HG03060 (cell line): Measurements from ENCODE around the gene SLC25A41.
"Not testable (repeated sequence)": the region's sequence is repeated elsewhere in the genome, so short reads cannot be mapped to it uniquely, and the experiment has no call there.

Experiments
- ATAC-seq: cut with Tn5 transposase; IDR thresholded peaks from one replicate; pipeline ENCODE4 v1.9.1; 2021; ENCODE audit warnings: low read depth, moderate number of reproducible peaks; ENCODE audit not compliant: unreplicated experiment

The SLC25A41 gene

DNA sequence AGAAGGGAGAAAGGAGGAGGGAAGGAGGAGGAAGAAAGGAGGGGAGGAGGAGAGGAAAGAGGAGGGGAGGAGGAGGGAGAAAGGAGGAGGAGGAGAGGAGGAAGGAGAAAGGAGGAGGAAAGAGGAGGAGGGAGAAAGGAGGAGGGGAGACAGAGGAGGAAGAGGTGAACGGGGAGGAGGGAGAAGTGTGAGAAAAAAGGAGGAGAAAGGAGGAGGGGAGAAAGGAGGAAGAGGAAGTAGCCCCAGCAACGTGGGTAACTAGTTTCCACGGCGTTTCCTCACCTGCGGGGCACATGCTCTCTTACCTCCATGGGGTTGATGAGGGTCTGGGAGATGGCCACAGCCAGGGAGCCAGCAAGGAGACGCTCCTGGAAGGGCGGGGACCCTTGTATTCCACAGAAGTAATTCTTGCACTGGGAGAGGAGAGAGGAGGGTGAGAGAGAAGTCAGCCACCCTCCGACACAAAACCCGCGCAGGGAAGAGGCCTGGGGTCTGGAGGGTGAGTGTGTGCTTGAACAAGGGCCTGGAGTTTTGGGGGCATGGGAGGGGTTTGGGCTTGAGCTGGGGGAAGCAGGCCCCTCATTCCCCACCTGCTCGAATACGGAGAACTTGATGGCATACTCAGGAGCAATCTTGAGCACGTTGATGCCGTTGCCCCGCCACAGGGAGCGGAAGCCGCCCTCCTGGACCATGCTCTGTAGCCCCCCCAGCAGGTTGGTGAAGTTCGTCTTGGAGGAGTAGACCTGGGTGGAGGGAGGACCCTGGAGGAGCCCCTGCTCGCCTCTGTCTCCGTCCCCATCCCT is 3.9 kb downstream of the SLC25A41 start:
- no peak for ATAC-seq

- ATAC-seq: not testable (repeated sequence)
Measured at GRCh38 chr19:6428692-6429418, 4.7 kb downstream of the SLC25A41 start.

DNA sequence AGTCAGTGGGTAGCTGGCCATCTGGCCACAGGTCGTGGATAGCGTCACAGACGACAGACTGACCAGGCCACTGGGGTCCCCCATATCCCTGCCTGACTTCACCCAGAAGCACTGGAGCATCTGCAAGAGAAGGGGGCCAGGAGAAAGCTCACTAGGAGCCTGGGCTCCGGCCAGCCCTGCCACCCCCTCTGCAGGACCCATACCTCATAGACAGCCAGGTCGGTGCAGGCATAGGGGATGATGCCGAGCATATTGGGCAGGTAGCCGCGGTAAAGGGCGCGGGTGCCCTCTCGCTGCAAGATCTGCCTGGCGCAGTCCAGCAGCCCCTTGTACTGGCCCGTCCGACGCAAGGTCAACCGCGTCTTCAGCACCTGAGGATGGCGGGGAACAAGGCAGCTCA is 6.4 kb downstream of the SLC25A41 start:
- ATAC-seq: no peak

GRCh38 chr19:6425732-6426620 is 7.6 kb downstream of the SLC25A41 start:
- no peak for ATAC-seq

DNA sequence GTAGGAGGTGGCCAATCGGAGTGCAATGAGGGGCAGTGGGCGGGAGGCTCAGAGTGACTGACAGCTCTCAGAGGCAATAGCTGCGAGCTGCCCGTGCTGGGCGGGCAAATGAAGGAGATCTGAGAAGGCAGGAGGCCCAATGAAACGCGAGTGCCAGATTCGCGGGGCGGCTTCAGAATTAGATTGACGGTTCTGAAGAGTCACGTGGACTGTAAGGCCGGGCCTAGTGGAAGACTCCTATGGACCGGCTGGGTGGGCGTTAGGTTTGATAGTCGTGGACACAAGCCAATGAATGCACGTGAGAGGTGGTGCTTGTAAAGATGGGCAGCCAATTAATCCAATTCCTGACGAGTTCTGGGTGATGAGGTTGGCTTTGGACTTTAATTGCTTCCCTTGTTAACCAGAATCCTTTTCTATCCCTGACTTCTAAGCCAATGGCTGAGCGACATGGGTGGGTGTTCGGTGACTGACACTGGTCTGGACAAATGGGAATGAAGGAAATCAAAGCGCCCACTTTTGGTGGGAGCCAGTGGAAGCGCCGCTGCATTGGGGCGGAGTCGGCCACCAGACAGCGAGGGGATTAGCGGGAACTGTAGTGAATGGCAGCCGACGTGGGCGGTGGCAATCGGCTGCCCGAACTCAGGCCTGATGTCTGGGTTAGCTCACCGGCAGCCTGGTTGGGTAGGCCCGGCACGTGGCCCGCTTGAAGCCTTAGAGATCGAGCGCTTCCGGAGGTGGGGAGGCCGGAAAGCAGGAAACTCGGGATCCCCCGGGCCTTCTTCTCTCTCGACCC is 8.4 kb downstream of the SLC25A41 start:
- peak; percentile 76 for ATAC-seq

DNA sequence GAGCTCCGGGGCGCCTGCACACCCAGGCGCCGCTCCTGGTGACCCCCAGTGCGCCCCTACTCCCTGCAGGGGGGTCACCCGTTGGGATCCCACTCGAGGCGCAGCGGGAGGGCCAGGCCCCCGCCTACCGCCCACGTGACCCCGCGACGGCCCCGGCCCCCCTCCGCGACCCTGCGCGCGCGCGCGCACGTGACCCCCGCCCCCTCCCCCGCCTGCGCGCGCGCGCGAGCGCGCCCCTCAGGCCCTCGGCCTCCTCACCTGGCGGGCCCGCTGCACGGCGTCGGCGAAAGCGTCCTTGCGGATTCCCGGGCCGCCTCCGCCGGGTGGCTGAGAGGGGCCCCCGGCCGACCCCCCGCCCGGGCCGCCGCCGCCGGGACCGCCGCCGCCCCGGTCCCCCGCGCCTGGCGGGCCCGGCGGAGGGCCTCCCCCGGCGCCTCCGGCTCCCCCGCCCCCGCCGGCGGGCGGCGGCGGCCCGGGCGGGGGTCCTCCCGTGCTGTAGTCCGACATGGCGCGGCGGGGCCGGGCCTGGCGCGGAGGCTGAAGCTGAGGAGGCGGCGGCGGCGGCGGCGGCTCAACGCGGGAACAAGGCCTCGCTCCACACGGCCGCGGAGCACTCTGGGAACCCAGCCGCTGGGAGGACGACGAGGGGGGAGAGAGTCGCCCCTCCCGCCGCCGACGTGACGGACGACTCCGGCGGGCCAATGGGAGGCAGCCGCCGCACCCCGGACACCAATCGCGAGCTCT is 9.2 kb downstream of the SLC25A41 start, which contains the start of gene KHSRP:
TSS of gene KHSRP (minus strand) at position 617 of the 744 bp plus-strand sequence. CDS start at position 507, 110 bp downstream.
- ATAC-seq: no peak

DNA sequence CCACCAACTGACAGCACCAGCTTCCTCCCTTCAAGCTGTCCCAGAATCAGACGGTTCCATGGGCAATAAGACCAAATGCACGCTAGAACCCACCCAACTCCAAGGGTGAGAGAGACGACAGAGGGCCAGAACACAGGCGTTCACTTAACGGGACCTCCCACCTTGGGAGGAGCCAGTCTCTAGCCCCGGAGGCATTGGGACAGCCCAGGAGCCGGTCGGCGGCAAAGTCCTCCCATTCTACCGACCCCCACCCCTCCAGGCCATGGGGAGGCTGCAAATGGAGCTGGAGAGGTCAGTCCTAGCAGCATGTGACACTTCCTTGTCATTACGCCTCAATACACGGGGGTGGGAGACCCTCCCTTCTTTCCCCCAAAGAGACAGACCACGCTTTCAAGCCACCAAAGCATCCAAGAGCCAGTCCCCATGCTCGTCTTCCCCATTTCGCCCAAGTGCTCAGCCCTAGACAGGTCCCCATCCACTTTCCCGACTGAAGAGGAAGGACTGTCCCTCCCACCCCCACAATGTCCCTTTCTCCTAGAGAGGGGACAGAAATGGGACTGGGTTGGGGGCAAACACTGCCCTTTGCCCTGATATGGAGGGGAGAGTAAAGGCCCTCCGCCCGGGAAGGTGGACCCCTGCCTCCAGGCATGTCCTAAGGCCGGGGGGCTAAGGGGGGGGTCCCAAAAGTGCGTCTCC is 9.9 kb downstream of the SLC25A41 start:
- ATAC-seq: no peak

- no peak for ATAC-seq
Measured at GRCh38 chr19:6421075-6422014, 12.2 kb downstream of the SLC25A41 start.

- ATAC-seq: no peak
Measured at GRCh38 chr19:6418562-6418932, 15.0 kb downstream of the SLC25A41 start.

DNA sequence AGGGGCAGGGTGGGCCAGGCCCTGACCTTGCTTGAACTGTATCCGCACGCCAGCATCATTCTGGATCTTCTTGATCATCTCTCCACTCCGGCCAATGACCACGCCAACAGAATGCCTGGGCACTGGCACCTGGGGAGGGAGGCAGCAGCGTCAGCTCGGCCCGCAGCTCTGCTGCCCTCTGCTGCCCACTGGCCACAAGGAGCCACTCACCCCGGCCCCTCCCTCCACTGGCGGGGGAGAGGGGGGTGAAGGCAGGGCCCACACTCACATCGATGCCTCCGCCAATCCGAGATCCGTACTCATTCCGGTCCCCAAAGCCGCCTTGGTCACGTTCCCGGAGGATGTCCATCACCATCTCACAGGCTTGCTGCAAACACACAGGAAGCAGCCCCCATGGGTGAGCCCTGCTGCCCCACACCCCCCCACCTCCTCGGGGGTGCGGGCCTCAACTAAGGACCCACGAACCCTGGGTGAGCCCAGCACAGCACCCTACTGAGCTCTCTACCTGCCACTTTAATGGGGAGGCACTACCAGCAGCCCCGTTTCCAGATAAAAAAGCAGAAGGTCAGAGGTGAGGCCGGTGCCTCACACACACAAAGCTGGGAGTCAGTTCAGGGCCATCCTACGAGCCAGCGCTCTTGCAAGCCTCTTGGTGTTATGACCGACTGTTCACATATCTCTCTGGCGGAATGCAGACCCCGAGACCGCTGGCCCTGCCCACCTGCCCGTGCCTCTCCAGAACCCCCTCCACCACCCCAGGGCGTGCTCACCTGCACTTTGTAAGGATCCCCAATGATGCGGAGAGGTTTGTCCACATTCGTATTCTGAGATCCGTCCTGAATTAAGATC is 15.6 kb downstream of the SLC25A41 start:
- no peak for ATAC-seq

DNA sequence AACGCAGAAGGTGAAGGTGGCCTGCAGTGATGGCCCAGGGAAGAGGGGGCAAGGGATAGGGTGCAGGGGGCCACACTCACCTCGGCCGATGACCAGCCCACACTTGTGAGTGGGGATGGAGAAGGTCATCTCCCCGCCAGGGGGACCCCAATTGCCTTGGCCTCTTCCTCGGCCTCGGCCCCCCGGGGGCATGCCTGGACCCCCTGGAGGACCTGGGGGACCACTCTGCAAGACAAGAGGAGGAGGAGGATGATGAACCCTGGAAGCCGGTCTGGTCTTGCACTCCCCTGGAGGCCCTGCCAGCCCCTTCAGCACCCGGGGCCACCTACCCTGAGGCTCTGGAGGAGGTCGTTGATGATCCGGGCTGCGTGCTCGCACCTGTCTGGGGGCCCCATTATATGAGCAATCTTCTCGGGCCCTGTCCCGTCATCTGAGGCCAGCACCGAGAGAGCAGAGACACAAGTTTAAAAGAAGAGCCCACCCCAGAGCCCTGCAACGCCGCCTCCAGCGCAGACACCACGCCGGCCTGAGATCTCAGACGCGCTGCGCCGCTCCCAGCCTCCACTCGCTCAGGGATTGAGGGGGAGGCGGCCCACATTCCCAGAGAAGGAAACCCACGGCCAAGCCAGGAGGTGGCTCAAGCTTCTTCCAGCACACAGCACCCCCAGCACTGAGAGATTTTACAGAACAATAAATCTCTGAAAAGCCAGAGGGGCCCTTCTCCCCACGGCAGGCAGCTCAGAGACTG is 16.7 kb downstream of the SLC25A41 start:
- ATAC-seq: no peak

- no peak for ATAC-seq
Measured at GRCh38 chr19:6415591-6416190, 17.9 kb downstream of the SLC25A41 start.

DNA sequence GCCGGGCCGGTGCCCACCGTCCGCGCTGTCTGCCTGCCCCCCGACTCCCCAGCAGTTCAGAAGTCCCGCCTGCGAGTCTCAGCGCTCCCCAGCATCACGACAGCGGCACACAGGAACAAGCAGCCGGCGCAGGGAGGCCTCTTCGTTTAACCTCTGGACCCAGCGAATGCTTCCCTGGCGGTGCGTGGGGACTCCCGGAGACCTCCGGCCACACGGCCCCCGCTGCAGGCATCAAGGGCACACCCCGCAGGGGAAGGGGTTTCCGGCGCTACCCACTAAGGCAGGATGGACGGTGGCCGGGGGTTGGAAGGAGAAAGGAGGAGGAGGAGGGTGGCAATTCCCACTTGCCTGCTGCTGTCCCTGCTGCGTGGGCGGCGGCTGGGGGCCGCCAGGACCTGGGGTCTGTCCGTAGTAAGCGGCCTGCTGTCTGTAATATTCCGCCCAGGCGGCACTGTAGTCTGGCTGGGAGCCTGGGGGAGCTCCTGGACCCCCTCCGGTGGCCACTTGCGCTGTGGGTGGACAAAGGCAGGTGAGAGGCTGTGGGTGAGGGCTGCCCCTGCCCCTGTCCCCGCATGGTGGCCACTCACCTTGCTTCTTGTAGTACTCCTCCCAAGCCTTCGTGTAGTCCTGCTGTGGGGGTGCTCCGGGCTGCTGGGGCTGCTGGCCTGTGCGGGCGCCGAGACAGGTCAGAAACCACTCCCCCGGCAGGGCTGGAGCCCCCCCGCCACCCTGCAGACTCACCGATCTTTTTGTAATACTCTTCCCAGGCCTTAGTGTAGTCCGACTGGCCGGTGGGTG is 18.6 kb downstream of the SLC25A41 start:
- no peak for ATAC-seq

DNA sequence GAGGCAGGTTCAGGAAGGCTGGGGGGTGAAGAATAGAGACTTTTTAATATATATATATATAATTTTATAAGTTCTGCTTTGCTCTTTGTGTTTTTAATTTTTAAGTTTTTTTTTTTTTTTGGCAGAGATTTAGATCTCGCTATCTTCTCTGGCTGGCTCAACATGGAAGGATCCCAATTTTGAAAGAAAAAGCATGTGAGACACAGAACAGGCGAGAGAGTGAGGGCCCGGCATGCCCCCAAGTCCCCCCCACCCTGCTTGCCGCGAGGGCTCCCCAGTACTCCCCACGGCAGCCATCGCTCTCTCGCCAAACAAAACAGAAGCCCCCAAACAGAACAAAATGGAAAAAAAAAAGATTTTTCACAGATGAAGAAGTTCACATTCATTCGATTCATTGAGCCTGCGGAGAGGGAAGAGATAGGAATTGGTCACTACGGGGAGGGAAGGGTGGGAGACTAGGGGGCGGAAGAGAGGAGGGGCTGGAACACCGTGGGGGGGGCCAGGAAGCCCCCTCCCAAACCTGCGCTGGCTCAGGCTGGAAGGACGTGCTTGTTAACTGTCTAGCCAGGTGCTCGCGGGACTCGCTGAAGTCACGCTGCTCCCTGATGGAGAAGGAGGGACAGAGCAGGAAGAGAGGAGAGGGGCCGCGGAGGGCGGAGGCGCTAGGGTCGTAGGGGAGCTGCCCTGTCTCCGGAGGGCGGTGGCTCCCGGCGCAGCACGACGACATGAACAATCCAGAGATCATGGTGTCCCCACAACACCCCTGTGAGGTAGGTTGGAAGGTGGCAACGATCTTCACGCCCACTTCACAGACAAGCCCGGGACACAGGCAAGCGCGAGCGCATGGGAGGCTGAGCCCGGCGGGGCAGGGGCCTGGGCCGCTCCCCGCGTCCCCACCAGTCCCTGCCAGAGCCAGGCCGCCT is 19.6 kb downstream of the SLC25A41 start:
- no peak for ATAC-seq
